ENCODE measurements around the gene COX11.

GRCh38 chr17:55005520-55005919 lies 37.1 kb upstream of the COX11 start:
- TF ChIP-seq CTCF (conservative IDR thresholded peaks at IDR 0.05 in 1 of 2, IDR thresholded peaks at IDR 0.05 in 1 of 2; ENCODE audit: extremely low read depth in 1 of 2, insufficient read depth in 1 of 2, low read depth in 1 of 2, low read length in 2 of 2) = peak; percentile 51 to 57
- no peak for TF ChIP-seq EZH2 (IDR thresholded peaks at IDR 0.05; ENCODE audit: borderline replicate concordance, low read length)
